A204.1 (cell line): ENCODE data around the gene LRRFIP1.

Experiments
- FAIRE-seq: peaks from 2 replicates; lab custom pipeline; 2012; peaks lifted over from hg19 to GRCh38; lab: Jason Lieb, UNC

Gene LRRFIP1

DNA sequence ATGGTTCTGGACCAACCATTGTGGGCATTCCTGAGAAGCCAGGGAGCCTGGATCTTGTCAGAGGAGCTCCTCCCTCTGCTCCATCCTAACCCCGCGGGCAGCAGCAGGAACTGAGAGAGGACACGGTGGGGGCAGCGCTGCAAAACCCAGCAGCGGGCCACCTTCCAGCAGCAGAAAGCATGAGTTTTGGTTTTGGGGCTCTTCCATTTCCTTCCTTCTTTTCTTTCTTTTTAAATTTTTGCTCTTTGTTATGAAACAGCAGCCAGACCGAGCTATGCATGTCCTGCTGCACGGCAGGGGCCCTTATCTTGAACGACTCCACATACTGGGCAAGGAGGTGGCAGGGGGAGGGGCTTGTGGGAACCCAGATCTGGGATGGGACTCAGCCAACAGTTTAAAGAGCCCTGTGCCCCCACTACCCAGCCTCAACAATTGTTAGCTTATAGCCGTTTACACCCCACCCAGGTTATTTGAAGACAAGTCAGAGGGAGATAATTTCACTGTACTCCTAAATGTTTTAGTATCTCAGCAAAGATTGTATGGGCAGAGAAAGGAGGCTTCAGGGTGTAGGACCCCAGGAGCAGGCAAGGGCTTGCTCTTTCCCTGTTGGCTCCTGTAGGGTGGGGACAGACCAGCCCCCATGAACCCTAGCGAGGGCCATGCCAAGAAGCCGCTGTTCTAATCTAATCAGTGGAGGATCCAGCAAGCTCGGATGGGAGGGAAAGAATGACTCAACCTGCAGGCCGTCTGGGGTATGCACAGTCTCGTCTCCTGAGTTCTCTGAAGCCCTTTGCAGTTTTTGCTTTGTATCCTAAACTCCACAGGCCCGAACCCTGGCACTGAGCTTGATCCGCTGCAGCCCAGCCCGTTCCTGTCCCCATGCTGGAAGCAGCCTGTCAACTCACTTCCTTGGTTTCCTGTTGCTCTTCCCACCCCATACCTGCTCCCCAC lies 75.3 kb downstream of the LRRFIP1 start:
- no peak for FAIRE-seq

- no peak for FAIRE-seq
Measured at GRCh38 chr2:237704501-237705434, 77.4 kb downstream of the LRRFIP1 start.

DNA sequence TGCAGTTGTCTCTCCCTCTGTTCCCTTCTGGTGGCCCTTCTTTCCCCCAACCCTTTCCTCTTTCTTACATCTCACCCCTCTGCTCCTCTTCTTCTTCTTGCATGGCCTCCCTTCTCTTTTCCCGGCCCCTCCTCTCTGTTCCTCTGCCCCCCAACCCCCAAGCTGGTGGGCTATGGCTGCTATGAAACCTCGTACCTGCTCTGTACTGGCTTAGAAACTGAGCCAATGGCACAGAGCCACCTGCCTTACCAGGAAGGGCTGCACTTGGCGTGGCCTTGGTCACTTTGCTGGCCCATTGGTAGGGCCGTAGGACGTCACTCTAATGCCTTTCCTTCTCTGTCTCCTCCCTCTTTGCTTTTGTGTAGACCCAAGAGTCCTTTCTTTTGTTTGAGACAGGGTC lies 78.9 kb downstream of the LRRFIP1 start:
- no peak for FAIRE-seq

- no peak for FAIRE-seq
Measured at GRCh38 chr2:237708065-237708398, 80.6 kb downstream of the LRRFIP1 start.

DNA sequence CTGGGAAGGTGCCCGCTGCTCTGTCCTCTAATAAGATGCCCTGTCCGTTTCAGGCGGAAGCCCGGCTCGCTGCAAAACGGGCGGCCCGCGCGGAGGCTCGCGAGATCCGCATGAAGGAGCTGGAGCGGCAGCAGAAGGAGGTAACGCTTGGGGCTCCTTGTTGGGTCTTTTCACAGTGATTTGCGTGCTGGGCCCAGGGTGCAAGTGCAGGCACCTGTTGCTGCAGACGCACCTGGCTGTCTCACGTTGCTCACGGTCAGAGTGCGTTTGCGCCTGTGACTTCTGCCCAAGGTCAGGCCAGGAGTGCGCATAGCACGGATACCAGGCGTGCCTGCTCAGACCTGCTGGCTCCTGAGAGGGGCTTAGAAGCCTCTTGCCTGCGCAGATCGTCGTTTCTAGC lies 81.1 kb downstream of the LRRFIP1 start:
- no peak for FAIRE-seq

GRCh38 chr2:237708961-237709360 lies 81.6 kb downstream of the LRRFIP1 start:
- no peak for FAIRE-seq

- FAIRE-seq: no peak
Measured at GRCh38 chr2:237711458-237712150, 84.2 kb downstream of the LRRFIP1 start.

DNA sequence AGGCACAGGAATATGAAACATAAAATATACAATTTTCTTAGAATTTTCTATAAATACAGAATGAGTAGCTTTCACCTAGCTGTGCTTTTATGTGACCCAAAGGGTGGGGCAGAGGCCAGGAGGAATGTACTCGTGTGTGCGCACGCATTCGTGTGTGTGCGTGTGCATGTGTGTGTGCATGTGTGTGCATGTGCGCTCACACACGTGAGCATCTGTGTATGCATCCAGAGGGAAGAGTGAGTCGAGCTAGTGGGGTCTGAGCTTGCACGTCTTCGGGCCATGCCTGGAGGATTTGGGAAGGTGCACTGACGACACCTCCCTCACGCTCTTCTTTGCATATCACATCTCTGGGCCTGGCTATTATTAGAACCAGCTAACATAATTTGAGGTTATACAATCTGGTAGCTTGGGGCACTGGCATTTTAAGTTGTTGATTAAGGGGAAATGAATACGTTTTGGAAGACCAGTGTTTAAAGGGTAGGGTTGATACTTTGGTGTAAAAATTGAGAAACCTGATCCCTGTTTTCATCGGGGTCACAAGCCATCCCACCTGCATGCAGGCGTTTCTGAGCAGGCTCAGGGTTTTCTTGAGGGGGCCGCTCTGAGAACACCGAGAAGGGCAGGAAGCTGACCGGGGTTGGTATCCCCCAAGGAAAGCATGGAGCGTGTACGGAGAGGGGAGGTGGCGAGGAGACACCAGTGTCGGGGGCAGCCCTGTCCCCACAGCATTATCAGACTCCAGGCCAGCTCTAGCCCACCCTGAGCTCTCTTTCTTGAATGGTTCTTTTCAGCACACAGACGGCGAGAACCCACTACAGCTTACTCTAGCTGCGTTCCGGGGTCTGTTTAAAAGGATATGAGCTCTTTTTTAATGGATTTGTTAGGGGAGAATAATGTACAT lies 85.3 kb downstream of the LRRFIP1 start:
- no peak for FAIRE-seq

GRCh38 chr2:237714690-237715458 lies 87.5 kb downstream of the LRRFIP1 start:
- FAIRE-seq: no peak

GRCh38 chr2:237715459-237715947 lies 88.1 kb downstream of the LRRFIP1 start:
- FAIRE-seq: no peak

- no peak for FAIRE-seq
Measured at GRCh38 chr2:237716011-237716410, 88.6 kb downstream of the LRRFIP1 start.

GRCh38 chr2:237717366-237718276 lies 90.2 kb downstream of the LRRFIP1 start:
- no peak for FAIRE-seq

- no peak for FAIRE-seq
Measured at GRCh38 chr2:237718277-237718634, 90.9 kb downstream of the LRRFIP1 start.

- no peak for FAIRE-seq
Measured at GRCh38 chr2:237720444-237720843, 93.1 kb downstream of the LRRFIP1 start.

GRCh38 chr2:237720957-237721356 lies 93.6 kb downstream of the LRRFIP1 start:
- FAIRE-seq: no peak

GRCh38 chr2:237721458-237721857 lies 94.1 kb downstream of the LRRFIP1 start:
- FAIRE-seq: no peak

DNA sequence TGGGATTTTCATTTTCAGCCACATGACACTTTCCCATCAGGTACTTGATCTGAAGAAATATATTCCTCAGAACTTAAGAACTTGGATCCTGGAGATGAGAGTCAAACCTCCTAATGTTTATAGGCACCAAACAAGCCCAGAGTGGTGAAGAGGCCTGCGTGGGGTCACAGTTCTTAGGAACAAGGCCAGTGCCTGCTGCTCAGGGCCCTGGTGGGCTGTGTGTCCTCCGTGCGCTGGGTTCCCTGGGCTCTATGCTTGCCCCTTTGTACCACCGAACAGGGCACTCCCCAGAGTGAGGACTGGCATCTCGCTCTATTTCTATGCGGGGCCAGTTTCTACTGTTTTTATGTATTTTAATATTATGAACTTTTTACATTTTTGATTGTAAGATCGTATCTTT lies 95.2 kb downstream of the LRRFIP1 start:
- FAIRE-seq: no peak

DNA sequence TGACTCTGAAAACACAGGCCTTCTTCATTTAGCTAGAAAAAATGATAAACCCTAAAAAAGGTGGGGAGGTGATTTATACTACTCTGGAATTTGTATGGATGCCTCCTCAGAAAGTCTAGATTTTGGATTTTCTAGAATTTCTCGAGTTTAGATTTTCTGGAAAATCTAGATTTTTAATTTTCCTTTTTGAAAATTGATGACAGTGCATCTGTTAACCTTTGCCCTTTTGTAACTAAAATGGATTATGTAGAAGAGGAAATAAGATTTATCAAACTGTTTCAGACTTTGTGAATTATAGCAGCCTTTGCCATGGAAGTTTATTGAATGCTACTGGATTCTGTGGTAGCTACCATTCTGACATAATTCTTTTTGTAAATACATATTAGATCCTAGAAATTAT lies 95.6 kb downstream of the LRRFIP1 start:
- FAIRE-seq: no peak

GRCh38 chr2:237723602-237724001 lies 96.2 kb downstream of the LRRFIP1 start:
- no peak for FAIRE-seq
